ENCODE data around the gene ALKBH3. TPM values are rescaled to one million over a fixed set of nuclear protein-coding genes. Genes with fewer than 3 reads are reported as not detected.
A peak's percentile ranks its signal among the peaks of the same experiment; 100 is the strongest.

ALKBH3 gene
- total RNA-seq, 1 donor from 2014 or later, result 32.7 TPM

DNA sequence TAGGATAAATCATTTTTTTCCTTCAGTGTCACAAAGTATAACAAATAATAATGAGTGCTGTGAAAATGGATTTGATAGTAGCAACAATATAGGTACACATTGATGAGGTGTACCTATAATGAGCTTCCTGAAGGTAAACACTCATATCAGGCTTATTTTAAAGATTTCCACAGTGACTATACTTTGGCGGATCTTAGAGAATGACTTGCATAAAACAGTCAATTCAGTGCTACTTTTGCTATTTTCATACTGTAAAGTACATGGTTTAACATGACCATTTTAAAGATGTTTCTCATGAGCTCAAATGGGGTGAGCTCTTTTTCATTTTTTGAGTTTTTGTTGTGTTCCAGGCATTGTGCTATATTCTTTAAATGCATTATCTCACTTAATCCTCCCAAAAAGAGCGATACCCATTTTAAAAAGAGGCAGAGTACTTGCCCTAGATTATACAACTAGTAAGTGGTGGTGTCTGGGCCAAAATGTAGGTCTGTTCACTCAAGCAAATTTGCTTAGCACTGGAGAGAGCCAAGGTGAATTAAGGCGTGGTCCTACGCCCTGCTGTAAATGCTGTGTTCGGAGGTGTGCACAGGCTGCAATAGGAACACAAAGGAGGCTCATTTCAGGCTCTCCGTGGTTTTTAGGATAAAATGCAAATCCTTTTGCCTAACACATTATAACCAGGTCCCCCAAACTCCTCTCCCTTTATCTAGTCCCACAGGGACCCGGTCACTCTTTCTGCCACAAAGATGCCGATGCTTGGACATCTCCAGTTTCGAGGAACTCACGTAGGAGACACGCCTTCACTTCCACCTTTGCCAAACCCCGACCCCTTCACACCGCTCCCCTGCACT lies 617 bp upstream of the ALKBH3 start:
- ATAC-seq (peak; percentile 27), DNase-seq (ENCODE audit: low spot score) (no peak)
- intact Hi-C loops (cut with DNase I), result loop anchor here (2.0 kb wide), 1 partner anchor 51 kb away; no protein-coding TSS in a partner anchor

GRCh38 chr11:43892851-43893250 lies 12.2 kb downstream of the ALKBH3 start:
- ATAC-seq (no peak), DNase-seq (ENCODE audit: low spot score) (no peak)
- intact Hi-C loops (cut with DNase I), result no loop called here

- ATAC-seq (no peak), DNase-seq (ENCODE audit: low spot score) (no peak)
- intact Hi-C loops (cut with DNase I), result no loop called here
These were observed 13.9 kb downstream of the ALKBH3 start for GRCh38 chr11:43894546-43894945.

DNA sequence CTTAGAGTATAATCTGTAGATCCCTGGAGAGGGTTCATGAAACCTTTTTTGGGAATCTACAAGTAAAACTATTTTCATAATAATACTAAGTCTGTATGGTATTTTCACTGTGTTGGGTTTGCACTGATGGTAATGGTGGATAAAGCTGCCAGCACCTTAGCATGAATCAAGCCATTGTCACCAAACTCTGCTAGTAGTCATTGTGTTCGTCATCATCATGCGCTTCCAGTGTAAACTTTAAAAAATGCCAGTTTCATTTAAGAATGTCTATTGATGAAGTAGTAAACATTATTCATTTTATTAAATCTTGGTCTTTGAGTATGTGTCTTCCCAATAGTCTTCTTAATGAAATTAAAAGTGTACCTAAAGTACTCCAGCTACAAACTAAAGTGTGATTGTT lies 15.0 kb downstream of the ALKBH3 start:
- intact Hi-C loops (cut with DNase I), result no loop called here

GRCh38 chr11:43898574-43898973 lies 17.9 kb downstream of the ALKBH3 start:
- DNase-seq (ENCODE audit: low spot score), result no peak
- ATAC-seq, result no peak
- intact Hi-C loops (cut with DNase I), result no loop called here

More for the DNA sequence above, 15.0 kb downstream of the ALKBH3 start:
- DNase-seq (ENCODE audit: low spot score) (no peak), ATAC-seq (no peak)

DNA sequence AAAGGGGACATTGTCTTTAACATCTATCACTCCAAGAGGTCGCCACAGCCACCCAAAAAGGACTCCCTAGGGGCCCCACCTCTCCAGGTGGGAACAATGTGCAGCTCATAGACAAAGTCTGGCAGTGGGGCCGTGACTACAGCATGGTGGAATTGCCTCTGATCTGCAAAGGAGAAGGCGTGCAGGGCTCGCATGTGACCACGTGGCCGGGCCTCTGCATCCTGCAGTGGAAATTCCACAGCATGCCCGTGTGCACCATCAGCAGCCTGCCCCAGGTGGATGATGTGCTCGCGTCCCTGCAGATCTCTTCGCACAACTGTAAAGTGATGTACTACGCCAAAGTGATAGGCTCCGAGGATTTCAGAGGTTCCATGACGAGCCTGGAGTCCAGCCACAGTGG lies 18.5 kb downstream of the ALKBH3 start:
- intact Hi-C loops (cut with DNase I), result no loop called here
- no peak for DNase-seq (ENCODE audit: low spot score)
- no peak for ATAC-seq

DNA sequence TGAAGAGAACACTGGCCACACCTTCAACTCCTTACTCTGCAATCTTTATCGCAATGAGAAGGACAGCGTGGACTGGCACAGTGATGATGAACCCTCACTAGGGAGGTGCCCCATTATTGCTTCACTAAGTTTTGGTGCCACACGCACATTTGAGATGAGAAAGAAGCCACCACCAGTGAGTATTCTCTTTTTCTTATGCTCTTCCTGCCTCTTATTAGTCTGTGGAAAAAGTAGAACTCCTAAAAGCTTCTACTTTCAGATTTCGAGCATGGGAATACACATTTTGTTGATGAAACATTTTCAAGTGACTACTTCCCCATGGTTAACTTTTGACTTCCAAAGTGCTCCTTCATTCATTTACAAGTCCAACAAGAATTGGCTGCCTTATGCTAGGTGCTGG lies 20.9 kb downstream of the ALKBH3 start:
- ATAC-seq (no peak), DNase-seq (ENCODE audit: low spot score) (no peak)
- intact Hi-C loops (cut with DNase I), result no loop called here

DNA sequence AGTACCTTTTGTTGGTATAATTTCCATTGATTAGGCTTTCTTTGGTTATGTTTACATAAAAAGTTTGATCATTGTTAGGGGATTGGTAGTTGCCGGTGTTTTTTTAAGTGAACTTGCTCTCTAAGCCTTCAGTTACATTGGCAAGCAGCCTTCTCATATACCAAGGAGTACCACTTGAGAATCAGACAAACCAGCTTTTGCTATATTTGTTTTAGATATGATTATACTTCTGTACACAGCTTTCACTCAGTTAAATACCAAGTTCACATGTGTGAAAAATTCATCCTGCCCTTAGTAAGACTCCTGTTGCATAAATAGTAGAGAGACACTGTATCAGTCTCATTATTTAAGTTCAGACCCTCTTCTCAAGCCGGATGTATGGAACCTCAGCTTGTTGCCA lies 22.4 kb downstream of the ALKBH3 start:
- intact Hi-C loops (cut with DNase I), result no loop called here
- no peak for ATAC-seq

DNA sequence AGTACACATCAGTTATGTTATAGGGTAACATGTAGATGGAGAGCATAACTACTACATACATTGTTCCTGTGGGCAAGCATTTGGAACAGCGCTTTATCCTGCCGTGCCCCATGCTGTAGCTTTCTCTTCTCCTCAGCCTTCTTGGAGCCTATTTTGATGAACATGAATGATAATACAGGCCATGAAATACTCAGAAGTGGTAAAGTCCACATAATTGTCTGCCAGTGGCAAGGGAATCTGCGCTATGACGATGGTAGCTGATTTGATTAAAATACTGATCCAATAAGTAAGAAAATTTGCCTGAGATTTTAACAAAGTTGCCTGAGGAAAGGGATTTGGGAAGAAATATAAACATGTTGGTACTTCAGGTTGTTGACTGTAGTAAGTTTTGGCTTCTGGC lies 23.3 kb downstream of the ALKBH3 start:
- DNase-seq (ENCODE audit: low spot score) (no peak), ATAC-seq (no peak)
- intact Hi-C loops (cut with DNase I), result no loop called here

More for the DNA sequence above, 22.4 kb downstream of the ALKBH3 start:
- DNase-seq (ENCODE audit: low spot score), result no peak

GRCh38 chr11:43904742-43905535 lies 24.3 kb downstream of the ALKBH3 start:
- DNase-seq (ENCODE audit: low spot score) (no peak), ATAC-seq (peak; percentile 88)
- intact Hi-C loops (cut with DNase I), result no loop called here

DNA sequence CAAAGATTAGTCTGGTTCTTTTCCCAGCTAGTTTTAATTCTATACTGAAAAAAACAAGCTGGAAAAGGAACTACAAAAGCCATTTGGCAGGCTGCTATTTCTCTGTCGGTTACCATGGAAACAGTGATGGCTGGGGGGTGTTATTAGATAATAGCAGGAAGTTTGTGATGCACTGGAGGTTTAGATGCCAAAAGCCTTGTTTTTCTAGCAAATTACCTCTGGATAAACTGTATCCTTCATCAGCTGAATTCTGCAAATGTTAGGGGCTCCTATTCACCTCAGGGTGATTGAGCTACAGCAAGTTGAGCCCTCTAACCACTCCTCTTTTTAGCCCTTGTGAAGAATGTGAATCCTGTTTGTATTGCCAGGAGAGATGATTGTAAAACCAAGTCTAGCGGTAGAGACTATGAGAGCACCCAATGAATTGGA lies 25.2 kb downstream of the ALKBH3 start:
- DNase-seq (ENCODE audit: low spot score) (no peak), ATAC-seq (peak; percentile 69)
- intact Hi-C loops (cut with DNase I), result no loop called here

DNA sequence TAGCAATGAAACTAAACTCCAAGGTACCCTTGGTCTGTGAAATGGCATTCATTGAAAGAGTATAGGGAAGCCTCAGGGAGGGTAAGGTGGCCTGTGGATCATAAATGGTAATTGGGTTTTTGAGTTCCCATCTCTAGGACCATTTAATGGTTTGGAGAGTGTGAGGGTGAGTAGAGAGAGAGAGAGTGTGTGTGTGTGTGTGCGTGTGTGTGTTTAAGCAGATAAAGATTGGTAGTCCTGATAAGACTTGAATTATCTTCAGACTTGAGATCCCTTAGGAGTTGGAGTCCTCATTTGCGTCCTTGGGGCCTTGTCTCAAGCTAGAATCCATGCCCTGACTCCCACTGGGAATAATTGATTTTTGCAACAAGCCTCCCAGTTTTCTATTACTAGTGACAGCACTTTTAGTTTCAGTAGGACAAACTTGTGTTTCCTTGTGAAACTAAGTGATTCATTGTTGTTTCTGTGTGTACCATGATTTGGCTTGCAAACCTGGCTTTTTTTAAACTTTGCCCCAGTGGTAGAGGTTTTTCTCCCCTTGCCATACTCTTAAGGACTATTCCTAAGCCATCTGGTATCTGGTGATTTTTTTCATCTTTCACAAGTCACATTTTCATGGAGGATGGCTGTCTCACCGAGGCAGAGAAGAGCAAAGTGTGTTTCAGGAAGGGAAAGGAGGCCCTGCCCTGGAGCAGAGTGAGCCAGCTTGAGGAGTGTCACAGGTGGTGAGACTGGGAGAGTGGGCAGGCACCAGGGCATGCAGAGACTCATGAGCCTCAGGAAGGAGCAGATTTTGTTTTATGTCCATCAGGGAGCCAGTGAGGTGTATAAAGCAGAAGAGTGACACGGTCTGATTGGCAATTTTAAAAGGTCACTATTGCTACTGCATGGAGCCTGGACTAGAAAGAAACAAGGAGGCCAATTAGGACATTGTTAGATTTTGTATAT lies 26.7 kb downstream of the ALKBH3 start:
- no peak for DNase-seq (ENCODE audit: low spot score)
- intact Hi-C loops (cut with DNase I), result no loop called here
- ATAC-seq, result no peak

DNA sequence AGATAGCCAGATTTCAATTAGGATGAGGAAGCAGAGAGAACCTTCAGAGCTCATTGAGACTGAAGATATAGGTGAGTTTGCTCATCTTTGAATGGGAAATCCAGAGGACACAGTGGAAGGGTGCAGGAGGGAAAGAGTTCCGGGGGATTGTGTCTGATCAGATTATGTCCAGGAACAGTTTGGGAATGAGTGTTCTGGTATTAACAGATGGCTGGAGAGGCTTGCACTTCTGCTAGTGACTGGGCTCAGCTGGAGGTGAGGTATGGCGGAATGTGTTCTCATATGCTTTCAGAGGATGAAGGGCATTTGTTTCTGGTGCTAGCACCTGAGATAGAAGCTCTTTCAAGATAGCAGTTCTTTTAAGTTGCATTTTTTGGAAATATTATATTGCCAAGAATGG lies 27.6 kb downstream of the ALKBH3 start:
- ATAC-seq (no peak), DNase-seq (ENCODE audit: low spot score) (no peak)
- intact Hi-C loops (cut with DNase I), result no loop called here

DNA sequence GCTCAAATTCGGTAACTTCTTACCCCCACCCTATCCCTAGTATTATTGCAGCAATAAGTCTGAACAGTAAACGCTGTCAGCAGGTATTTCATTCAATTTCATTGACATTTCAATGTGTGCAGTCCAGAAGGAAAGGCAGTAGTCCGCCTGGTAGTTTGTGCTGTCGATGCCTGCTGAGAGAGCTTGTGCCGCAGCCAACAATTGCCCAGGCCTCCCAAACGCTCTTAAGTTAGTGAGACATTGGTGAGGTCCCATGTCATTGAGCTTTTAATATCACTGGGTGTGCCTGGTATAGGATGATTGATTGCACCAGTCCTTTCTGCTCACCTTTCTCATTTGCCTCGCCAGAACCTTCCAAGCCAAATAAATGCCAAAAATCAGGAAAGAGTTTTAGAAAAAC lies 28.1 kb downstream of the ALKBH3 start:
- intact Hi-C loops (cut with DNase I), result no loop called here
- no peak for ATAC-seq
- no peak for DNase-seq (ENCODE audit: low spot score)

- DNase-seq (ENCODE audit: low spot score) (no peak), ATAC-seq (no peak)
- intact Hi-C loops (cut with DNase I), result no loop called here
These were observed 33.3 kb downstream of the ALKBH3 start for GRCh38 chr11:43913829-43914380.

DNA sequence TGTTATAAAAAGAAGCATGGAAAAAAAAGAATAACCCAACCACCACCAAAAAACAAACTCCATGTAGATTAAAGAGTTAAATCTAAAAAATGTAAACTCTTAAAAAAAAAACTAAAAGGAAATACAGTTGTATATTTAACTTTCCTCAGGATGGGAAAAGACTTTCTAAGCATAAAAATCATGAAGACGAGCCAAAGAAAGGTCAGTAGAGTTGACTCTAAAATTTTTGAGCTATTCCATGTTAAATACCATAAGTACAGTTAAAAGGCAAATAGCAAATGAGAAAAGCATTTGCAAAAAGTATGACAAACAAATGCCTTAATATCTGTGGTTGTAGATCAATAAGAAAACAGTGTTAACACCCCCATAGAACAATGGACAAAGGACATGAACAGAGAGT lies 33.8 kb downstream of the ALKBH3 start:
- no peak for DNase-seq (ENCODE audit: low spot score)
- intact Hi-C loops (cut with DNase I), result no loop called here
- ATAC-seq, result no peak

DNA sequence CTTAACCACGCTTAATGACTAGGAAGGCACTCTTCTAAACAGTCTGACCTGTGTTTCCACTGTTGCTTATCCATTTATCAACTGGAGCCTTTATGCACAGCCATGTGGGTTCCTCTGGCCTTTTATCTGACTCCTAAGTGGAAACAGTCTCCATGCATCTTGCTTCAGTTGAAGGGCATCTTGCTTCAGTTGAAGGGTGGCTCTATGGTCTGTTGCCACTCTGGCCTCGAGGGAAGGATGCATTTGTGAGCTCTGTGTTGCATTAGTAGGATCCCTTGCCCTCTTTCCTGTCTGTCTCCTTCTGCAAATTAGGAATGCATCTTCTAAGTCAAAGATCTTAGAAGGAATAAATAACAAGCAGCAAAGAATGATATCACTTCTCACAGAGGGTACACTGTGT lies 36.0 kb downstream of the ALKBH3 start:
- intact Hi-C loops (cut with DNase I), result no loop called here
- DNase-seq (ENCODE audit: low spot score) (no peak), ATAC-seq (no peak)

GRCh38 chr11:43917851-43918250 lies 37.2 kb downstream of the ALKBH3 start:
- intact Hi-C loops (cut with DNase I), result no loop called here
- no peak for DNase-seq (ENCODE audit: low spot score)
- ATAC-seq, result no peak

- intact Hi-C loops (cut with DNase I), result no loop called here
- DNase-seq (ENCODE audit: low spot score) (no peak), ATAC-seq (no peak)
These were observed 38.0 kb downstream of the ALKBH3 start for GRCh38 chr11:43918662-43919061.

Measured in sciatic nerve (tissue), 2 donors.